Parathyroid adenoma (tissue), 2 donors: ENCODE results near the gene PEG3.
"Not testable (repeated sequence)": the region's sequence is repeated elsewhere in the genome, so short reads cannot be mapped to it uniquely, and the experiment has no call there.

ENCODE experiments used
- H2AFZ ChIP-seq: fragments of 300-600 bp; sonication (generic); one replicate; pipeline ENCODE4 v1.7.0; 2017; ENCODE audit warnings: antibody characterized with exemption, mild to moderate bottlenecking
- H3K27ac ChIP-seq: fragments of 300-600 bp; sonication (generic); one replicate; pipeline ENCODE4 v1.7.0; 2017
- H3K27me3 ChIP-seq: fragments of 300-600 bp; sonication (generic); one replicate; pipeline ENCODE4 v1.7.0; 2017; ENCODE audit warnings: low read length; ENCODE audit not compliant: control insufficient read depth, insufficient read depth
- H3K36me3 ChIP-seq: fragments of 300-600 bp; sonication (generic); one replicate; pipeline ENCODE4 v1.7.0; 2017; ENCODE audit warnings: low read length; ENCODE audit not compliant: control insufficient read depth, insufficient read depth
- H3K4me1 ChIP-seq: fragments of 300-600 bp; sonication (generic); one replicate; pipeline ENCODE4 v1.7.0; 2017; ENCODE audit warnings: control low read depth
- H3K4me2 ChIP-seq: fragments of 300-600 bp; sonication (generic); one replicate; pipeline ENCODE4 v1.7.0; 2017; ENCODE audit warnings: low read length
- H3K4me3 ChIP-seq: fragments of 300-600 bp; sonication (generic); one replicate; pipeline ENCODE4 v1.7.0; 2017; ENCODE audit warnings: low read depth, low read length
- H3K79me2 ChIP-seq: fragments of 300-600 bp; sonication (generic); one replicate; pipeline ENCODE4 v1.7.0; 2017; ENCODE audit warnings: control low read depth
- H3K9ac ChIP-seq: fragments of 300-600 bp; sonication (generic); one replicate; pipeline ENCODE4 v1.7.0; 2017; ENCODE audit warnings: mild to moderate bottlenecking
- H3K9me3 ChIP-seq: fragments of 300-600 bp; sonication (generic); one replicate; pipeline ENCODE4 v1.7.0; 2017; ENCODE audit warnings: low read length; ENCODE audit not compliant: control insufficient read depth
- TF ChIP-seq, protein P1 (sequence below): fragments of 300-600 bp; sonication (generic); IDR thresholded peaks from one replicate; pipeline ENCODE4 v1.7.0; 2017; ENCODE audit warnings: antibody characterized with exemption, mild to moderate bottlenecking
- donor health status: primary hyperparathyroidism.

The PEG3 gene

DNA sequence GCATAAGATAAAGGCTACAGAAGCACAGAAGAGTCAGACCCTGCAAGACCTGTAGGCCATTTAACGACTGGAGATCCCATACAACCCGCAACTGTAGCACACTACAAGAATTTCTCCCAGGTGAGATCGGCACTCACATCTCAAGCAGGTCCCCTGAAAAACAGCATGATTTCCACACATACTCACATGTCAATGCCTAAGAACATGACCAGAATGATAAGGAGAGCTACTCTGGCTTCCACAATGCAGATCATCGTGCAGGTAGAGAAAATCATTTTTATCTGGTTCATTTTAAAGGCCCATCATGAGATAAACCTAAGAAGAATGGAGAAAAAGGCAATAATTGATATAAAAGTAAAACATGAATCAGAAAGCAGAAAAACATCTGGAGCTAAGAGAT, 17.5 kb upstream of the PEG3 start:
- no peaks in the 10 kb centered on the region for H3K9me3 ChIP-seq
- H3K27me3 ChIP-seq = no peaks in the 10 kb centered on the region
- H3K9ac ChIP-seq = no peak overlapping the region
- no peak overlapping the region for H3K27ac ChIP-seq
- no peaks in the 10 kb centered on the region for H3K4me1 ChIP-seq
- H3K4me2 ChIP-seq = no peak overlapping the region
- no peak overlapping the region for H2AFZ ChIP-seq
- H3K36me3 ChIP-seq = no peaks in the 10 kb centered on the region
- TF ChIP-seq, protein P1, sequence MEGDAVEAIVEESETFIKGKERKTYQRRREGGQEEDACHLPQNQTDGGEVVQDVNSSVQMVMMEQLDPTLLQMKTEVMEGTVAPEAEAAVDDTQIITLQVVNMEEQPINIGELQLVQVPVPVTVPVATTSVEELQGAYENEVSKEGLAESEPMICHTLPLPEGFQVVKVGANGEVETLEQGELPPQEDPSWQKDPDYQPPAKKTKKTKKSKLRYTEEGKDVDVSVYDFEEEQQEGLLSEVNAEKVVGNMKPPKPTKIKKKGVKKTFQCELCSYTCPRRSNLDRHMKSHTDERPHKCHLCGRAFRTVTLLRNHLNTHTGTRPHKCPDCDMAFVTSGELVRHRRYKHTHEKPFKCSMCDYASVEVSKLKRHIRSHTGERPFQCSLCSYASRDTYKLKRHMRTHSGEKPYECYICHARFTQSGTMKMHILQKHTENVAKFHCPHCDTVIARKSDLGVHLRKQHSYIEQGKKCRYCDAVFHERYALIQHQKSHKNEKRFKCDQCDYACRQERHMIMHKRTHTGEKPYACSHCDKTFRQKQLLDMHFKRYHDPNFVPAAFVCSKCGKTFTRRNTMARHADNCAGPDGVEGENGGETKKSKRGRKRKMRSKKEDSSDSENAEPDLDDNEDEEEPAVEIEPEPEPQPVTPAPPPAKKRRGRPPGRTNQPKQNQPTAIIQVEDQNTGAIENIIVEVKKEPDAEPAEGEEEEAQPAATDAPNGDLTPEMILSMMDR = no peak
- no peak overlapping the region for H3K4me3 ChIP-seq
- H3K79me2 ChIP-seq = no peaks in the 10 kb centered on the region

DNA sequence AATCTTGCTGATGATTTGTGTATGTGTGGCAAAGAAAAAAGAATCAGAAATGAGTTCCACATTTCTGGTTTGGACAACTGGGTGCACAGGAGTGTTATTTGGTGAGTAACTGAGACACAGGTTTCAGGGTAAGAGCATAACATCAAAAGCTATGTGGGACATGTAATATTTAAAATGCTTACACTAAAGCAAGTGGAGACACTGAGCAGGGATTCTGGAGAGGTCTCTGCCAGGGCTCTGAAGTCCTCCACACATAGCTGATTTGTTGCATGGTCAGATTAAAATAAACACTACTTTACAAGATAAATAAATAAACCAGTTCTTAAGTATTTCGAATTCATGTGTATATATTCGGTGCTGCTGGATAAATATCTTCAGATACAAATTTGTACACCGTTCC, 16.3 kb upstream of the PEG3 start:
- TF ChIP-seq, protein P1 = no peak
- H3K9me3 ChIP-seq = no peaks in the 10 kb centered on the region
- no peak overlapping the region for H2AFZ ChIP-seq
- no peak overlapping the region for H3K27ac ChIP-seq
- no peaks in the 10 kb centered on the region for H3K27me3 ChIP-seq
- H3K9ac ChIP-seq = no peak overlapping the region
- H3K4me1 ChIP-seq = no peaks in the 10 kb centered on the region
- no peaks in the 10 kb centered on the region for H3K36me3 ChIP-seq
- no peak overlapping the region for H3K4me3 ChIP-seq
- H3K4me2 ChIP-seq = no peak overlapping the region
- no peaks in the 10 kb centered on the region for H3K79me2 ChIP-seq

DNA sequence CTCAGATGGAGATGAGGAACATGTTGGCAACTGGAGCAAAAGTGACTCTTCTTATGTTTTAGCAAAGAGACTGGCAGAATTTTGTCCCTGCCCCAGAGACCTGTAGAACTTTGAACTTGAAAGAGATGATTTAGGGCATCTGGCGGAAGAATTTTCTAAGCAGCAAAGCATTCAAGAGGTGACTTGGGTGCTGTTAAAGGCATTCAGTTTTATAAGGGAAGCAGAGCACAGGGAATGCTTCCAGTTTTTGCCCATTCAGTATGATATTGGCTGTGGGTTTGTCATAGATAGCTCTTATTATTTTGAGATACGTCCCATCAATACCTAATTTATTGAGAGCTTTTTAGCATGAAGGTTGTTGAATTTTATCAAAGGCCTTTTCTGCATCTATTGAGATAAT, 11.8 kb upstream of the PEG3 start:
- not testable (repeated sequence) for H3K9ac ChIP-seq, H3K27me3 ChIP-seq, H2AFZ ChIP-seq, H3K4me2 ChIP-seq, H3K79me2 ChIP-seq, H3K36me3 ChIP-seq, H3K27ac ChIP-seq, H3K9me3 ChIP-seq, H3K4me1 ChIP-seq, H3K4me3 ChIP-seq

DNA sequence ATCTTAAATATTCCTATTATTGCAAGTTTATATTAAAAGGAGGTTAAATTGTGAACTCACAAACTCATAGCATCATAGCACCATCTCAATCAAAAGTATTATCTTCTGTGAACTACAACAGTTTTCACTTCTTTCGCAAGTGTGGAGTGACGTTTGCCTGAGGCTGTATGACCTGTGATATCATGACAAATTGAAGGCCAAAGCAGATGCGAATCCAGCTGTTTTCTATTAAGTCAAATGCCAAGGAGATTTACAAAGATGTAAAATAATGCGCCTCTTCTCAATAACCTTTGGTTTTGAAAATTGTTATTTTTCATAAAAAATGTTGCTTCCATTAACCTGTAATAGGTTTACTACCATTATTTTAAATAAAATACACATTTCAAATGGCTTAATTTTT, 7.6 kb upstream of the PEG3 start:
- Histone ChIP-seq H3K9ac (no peak overlapping the region), H3K27ac (no peak overlapping the region), H3K27me3 (no peaks in the 10 kb centered on the region), H2AFZ (no peak overlapping the region), H3K4me1 (no peaks in the 10 kb centered on the region), H3K4me2 (no peak overlapping the region), H3K36me3 (no peaks in the 10 kb centered on the region), H3K4me3 (no peak overlapping the region), H3K9me3 (no peaks in the 10 kb centered on the region), H3K79me2 (no peaks in the 10 kb centered on the region)
- TF ChIP-seq, protein P1 = no peak

DNA sequence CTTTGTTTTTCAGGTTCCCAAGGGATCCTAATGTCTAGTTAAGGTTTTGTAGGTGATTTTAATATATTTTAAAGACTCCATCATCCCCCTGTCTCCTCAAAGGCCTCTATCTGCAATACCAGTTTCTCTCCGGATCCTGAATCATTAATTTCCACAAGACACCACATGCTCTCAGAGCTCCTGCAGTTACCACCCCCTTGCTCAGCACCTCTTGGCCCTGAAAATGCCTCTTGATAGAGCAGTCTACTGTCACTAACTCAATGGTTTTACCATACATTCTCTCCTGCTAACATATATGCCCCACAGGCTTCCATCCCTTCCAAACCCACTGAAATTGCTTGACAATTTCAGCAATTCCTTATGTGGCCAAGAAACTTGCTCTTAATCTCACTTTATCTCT, 1.9 kb upstream of the PEG3 start:
- H3K9me3 ChIP-seq = no peaks in the 10 kb centered on the region
- H3K79me2 ChIP-seq = no peaks in the 10 kb centered on the region
- no peaks in the 10 kb centered on the region for H3K4me1 ChIP-seq
- H3K4me2 ChIP-seq = no peak overlapping the region
- no peak overlapping the region for H3K4me3 ChIP-seq
- H3K27me3 ChIP-seq = no peaks in the 10 kb centered on the region
- H3K9ac ChIP-seq = no peak overlapping the region
- no peaks in the 10 kb centered on the region for H3K36me3 ChIP-seq
- H2AFZ ChIP-seq = no peak overlapping the region
- TF ChIP-seq, protein P1 = no peak
- H3K27ac ChIP-seq = no peak overlapping the region
